GM12892 (cell line): ENCODE results near the gene PTPRN2.

Experiments used
- POLR2A ChIP-seq: IDR thresholded peaks from 2 replicates; pipeline ENCODE4 v1.6.1; 2011; ENCODE audit warnings: low read depth, low read length, control low read depth
- POLR2AphosphoS5 ChIP-seq: IDR thresholded peaks from 2 replicates; pipeline ENCODE4 v1.6.1; 2011; ENCODE audit warnings: low read depth, low read length, control low read depth

- TF ChIP-seq POLR2A = no peak
- no peak for TF ChIP-seq POLR2AphosphoS5
Observed at GRCh38 chr7:158315326-158315725, 272.3 kb downstream of the PTPRN2 start.
